Effector CD8-positive, alpha-beta T cell (primary cell): ENCODE data around the gene HNRNPCL2.
"Not testable (repeated sequence)": the region's sequence is repeated elsewhere in the genome, so short reads cannot be mapped to it uniquely, and the experiment has no call there.

Experiments used
- DNase-seq: peaks from one replicate; lab custom pipeline; 2025; lab: John Stamatoyannopoulos, UW
- total RNA-seq, 4 experiments: gene quantifications; one replicate each; lab custom pipeline; 2026; lab: John Stamatoyannopoulos, UW

HNRNPCL2 gene
- total RNA-seq = 0 to 0.09 (median 0) reads per million in 4 experiments

DNA sequence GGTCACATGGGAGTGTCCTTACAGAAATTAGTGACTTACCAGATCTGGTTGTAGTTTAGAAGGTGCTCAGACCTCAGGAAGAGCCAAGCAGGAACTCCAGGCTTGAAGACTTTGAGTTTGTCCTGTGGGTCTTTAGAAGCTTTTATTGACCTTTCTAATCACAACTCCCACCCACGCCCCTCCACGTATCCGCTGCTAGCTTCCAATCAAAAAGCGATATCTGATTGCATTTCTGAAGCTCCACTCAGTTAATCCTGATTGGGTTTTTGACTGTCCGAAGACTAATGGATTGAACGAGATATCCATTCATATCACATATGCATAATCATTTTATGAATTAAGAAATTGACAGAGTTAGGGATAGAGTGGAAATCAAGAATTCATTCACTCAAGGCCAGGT is at the start of gene HNRNPCL2:
Gene HNRNPCL2, minus strand, starts transcription at position 101 of the 400 bp plus-strand sequence. CDS start 454 bp downstream, outside the sequence.
- DNase-seq = not testable (repeated sequence)

- DNase-seq = not testable (repeated sequence)
Observed at GRCh38 chr1:13165531-13165930, 48.9 kb upstream of the HNRNPCL2 start, which contains the start of gene HNRNPCL4. HNRNPCL4 (minus strand) TSS chr1:13165631; CDS start chr1:13165467, 164 bp downstream.

- DNase-seq = not testable (repeated sequence)
Observed at GRCh38 chr1:13155909-13156308, 39.3 kb upstream of the HNRNPCL2 start, which contains the start of gene PRAMEF26. PRAMEF26 (minus strand) TSS chr1:13156009; CDS start chr1:13153095, 2,914 bp downstream.

DNA sequence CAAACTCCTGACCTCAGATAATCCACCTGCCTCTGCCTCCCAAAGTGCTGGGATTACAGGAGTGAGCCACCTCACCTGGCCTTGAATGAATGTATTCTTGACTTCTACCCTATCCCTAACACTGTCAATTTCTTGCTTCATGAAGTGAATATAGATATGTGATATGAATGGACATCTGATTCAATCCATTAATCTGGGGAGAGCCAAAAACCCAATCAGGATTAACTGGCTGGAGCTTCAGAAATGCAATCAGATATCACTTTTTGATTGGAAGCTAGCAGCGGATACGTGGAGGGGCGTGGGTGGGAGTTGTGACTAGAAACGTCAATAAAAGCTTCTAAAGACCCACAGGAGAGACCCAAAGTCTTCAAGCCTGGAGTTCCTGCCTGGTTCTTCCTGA is 46.2 kb downstream of the HNRNPCL2 start, which contains the start of gene PRAMEF25:
Gene PRAMEF25, plus strand, starts transcription at position 301 of the 400 bp plus-strand sequence. CDS start 2,920 bp downstream, outside the sequence.
- not testable (repeated sequence) for DNase-seq
